ENCODE measurements around the gene FRYL.

DNA sequence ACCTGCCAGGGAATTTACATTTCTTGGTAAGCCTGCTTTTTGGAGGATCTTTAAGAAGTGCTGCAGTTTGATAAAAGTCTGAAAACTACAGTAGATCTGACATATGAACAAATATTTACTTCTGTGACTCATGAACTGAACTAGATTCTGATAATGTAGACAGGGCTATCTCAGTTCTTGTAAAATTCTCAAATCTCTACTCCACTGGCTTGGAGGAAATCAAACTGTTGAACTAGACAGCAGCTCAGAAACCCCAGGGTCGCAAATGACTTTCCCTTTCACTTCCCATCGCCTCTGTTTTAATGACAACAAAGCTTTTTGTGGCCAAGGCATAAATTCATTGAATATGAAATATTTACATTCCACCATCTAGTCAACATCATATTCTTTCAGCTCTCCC is 35.4 kb upstream of the FRYL start:
- TF ChIP-seq POLR2A (IDR thresholded peaks at IDR 0.05), result no peak
- TF ChIP-seq, protein P1, sequence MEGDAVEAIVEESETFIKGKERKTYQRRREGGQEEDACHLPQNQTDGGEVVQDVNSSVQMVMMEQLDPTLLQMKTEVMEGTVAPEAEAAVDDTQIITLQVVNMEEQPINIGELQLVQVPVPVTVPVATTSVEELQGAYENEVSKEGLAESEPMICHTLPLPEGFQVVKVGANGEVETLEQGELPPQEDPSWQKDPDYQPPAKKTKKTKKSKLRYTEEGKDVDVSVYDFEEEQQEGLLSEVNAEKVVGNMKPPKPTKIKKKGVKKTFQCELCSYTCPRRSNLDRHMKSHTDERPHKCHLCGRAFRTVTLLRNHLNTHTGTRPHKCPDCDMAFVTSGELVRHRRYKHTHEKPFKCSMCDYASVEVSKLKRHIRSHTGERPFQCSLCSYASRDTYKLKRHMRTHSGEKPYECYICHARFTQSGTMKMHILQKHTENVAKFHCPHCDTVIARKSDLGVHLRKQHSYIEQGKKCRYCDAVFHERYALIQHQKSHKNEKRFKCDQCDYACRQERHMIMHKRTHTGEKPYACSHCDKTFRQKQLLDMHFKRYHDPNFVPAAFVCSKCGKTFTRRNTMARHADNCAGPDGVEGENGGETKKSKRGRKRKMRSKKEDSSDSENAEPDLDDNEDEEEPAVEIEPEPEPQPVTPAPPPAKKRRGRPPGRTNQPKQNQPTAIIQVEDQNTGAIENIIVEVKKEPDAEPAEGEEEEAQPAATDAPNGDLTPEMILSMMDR (IDR thresholded peaks at IDR 0.05), result no peak

Data from right lobe of liver (tissue), 4 donors.